ENCODE results near the gene DISP1.
"Not testable (repeated sequence)": the region's sequence is repeated elsewhere in the genome, so short reads cannot be mapped to it uniquely, and the experiment has no call there.

Gene DISP1

DNA sequence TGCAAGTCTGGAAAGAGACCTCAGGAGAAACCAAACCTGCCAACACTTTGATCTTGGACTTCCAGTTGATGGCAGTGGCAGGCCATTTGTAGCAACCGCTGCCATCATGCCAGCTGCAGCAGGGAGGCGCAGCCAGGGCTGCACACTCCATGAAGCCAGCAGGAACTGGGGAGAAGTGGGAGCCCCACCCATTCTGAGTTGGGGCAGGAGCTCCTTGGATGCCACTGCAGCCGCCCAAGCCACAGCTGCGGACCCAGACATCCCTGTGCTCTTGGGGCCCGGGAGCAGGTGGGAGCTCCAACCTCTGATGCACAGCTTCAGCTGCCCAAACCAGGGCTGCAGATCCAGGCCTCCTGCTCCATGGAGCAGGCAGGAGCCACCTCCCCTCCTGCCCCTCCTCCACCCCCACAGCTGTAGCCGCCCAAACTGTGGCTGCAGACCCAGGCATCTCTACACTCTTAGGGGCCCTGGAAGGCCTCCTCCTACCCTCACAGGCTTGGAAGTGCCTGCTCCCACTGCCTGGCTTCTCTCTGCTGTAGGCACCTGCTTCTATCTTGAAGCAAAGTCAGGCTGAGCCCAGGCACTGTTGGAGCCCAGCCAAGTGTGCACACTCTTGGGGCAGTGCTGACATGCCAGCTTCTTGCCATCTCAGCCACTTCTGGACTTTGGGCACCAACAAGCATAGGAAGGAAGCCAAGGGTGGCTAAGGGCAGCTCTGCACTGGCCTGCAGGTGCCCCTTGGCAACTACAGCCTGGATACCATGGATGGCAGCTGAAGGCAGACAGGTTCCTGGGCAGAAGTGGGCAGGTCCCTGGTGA, 20.0 kb upstream of the DISP1 start:
- no peak for DNase-seq (ENCODE audit: low read depth)

DNA sequence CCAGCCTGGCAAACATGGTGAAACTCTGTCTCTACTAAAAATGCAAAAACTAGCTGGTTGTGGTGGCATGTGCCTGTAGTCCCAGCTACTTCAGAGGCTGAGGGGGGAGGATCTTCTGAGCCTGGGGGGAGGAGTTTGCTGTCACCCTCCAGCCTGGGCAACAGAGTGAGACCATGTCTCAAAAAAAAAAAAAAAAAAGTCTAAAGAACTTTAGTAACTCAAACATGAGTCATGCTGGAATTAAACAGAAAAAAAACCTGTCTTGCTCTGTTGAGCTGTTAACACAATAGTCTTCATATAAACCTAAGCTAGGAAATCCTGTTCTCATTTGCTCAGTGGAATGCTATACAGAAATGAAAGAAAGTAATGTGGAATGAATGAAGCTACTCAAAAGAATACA, 16.7 kb upstream of the DISP1 start:
- DNase-seq (ENCODE audit: low read depth) = no peak

DNA sequence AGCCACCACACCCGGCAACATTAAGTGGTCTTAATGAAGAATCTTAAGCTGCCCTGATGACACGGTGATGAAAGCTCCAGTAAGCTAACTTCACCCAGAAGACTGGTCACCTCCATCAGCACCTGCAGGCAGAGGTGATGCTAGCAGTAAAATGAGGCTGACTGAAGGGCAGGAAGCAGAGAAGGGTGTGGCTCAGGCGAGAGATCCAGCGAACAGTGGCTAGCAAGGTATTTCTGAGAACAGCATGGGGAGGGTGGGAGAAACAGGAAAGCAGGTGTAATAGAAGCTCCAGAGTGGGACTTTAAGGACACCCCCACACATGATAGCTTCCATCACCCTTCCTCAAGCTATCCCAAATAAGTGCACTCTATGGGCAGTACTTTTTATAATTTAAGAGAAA, 15.9 kb upstream of the DISP1 start:
- no peak for DNase-seq (ENCODE audit: low read depth)

DNA sequence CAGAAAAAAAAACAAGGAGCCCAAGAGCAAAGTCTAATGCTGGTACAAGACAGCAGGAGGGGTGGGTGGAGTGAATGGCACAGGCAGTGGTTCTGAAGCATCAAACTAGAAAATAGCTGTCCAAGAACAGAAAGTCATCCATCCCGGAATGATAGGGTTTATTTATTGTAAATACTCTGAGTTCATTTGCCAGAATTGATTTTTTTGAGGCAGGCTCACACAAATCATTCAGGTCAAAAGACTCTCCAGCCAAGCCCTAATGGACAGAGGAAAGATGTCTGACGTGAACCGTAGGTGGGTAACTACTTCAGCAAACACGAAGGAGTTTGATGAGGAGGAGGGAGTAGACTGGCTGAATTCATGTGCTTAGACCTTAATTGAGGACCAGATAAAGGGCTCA, 13.8 kb upstream of the DISP1 start:
- no peak for DNase-seq (ENCODE audit: low read depth)

DNA sequence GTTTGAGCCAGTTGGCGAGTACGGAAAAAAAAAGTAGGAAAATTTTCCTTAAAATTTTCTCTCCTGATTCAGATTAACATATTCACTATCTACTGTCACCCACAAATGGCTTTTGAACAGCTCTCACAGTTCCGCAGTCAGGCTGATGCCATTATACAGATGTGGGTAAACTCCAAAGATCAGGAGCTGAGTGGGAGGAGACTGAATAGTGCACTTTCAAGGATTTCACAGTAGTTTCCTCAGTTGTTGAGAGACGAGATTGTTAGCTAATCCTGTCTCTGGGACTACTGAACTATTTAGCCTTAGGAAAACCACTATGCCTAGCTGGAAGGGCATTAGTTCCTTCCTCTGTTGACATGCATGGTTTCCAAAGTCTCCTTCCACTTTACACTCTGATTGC, 3.2 kb upstream of the DISP1 start:
- DNase-seq (ENCODE audit: low read depth) = no peak

DNA sequence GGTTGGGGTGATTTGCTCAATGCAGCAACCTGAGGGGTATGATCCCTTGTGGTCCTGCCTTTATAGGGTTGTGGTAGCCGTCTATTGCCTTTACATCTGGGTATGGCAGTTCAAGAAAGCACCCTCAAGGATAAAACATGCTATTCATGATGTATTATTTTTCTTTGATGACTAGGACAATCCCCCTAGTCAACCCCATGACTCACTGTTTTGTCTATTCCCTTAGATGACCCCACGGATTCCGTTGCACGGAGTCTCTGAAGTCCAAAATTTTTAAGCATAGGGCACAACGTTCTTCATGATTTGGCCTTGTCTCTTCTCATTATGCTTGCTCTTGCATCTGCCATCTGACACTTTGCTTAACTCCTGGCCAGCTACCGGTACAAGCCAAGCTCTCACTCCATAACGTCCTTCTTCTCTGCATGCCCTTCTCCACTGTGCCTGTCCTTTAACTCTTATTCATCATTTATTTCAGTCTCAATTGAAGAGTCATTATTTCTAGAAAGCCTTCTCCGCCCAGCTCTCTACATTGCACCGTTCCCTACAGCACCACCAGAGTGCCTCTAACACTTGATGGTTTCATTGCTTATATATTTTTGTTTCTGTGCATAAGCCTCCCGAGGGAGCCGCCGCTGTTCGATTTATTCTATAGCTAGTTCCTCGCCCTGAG, 838 bp upstream of the DISP1 start:
- no peak for DNase-seq (ENCODE audit: low read depth)

DNA sequence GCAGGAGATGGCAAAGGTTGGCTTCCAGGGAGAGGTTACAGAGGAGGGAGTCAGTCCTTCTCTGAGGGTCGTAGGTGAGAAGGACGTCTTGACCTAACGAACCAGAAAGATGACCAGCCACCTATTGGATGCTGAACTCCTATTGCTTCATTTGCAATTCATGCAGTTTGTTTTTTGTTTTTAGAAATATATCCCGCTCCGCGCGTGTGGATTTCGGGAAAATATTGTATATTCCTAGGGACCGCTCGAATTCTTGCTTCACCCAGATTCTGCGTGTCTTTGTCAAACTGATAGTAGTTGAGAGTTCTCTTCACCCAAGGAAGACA, 564 bp downstream of the DISP1 start:
- no peak for DNase-seq (ENCODE audit: low read depth)

DNA sequence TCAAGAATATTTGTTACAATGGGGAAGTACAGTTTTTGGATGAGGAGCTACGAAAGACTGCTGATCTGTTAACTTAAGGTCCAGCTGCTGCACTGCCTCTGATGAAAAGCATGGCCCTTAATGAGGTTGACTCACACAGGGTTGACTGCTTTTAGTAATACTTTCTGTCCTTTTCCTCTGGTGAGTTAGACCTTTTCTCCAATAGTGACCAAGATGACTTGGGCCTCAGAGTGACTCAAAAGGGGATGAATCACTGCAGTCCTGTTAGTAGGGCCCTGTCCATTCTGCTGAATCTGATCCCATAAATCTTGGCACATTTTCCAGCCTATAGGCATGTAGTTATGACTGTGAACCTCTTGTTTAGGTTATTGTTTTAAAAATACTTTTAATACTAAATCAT, 2.7 kb downstream of the DISP1 start:
- peak; percentile 96 for DNase-seq (ENCODE audit: low read depth)

DNA sequence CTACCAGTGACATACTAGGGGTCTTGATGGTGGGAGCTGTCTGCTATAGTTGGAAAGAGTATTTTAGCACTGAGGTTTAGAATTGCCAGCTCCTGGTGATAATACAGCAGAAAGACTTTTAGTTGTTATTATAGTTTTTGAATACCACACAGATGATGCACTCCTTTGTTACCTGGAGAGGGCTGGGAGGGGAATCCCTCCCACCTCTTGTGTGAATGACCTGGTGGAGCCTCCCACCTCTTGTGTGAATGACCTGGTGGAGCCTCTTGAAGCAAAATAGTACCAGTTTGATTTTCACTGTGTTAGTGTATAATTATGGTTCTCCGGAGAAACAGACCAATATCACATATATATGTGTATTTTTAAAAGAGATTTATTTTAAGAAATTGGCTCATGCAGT, 3.3 kb downstream of the DISP1 start:
- DNase-seq (ENCODE audit: low read depth) = no peak

DNA sequence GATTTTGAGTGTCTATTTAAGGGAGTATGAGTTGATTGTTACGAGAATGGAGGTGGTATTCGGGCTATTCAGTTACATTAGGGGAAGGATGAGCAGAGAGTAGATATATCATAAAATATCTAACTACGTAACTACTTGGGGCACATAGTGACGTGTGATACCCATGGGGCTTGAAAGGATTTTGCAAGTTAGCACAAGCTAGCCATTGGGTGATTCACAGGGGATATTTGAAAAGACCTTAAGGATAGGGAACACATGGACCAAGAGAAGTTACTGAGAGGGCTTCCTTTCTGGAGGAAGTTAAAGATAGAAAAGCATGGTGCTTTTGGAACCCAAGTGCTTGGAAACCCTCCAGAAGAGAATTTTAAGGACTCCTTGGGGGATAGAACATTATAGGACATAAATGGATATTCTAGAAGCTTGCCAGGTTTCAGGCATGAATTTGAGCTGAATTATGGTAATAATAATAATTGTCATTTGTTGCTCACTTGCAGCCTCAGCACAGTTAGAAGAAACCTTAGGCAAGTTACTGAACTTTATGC, 5.4 kb downstream of the DISP1 start:
- no peak for DNase-seq (ENCODE audit: low read depth)

DNA sequence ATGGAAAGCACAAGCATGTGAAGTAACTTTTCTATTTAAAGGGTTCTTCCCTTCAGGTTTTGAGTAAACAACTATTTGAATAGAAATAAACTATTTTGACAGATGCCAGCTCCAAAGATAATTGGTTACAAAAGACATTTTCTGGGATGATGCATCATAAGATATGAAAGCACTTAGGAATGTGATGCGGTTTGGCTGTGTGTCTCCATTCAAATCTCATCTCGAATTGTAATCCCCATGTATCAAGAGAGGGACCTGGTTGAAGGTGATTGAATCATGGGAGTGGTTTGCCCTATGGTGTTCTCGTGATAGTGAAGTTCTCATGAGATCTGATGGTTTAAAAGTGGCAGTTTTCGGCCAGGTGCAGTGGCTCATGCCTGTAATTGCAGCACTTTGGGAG, 6.4 kb downstream of the DISP1 start:
- no peak for DNase-seq (ENCODE audit: low read depth)

DNA sequence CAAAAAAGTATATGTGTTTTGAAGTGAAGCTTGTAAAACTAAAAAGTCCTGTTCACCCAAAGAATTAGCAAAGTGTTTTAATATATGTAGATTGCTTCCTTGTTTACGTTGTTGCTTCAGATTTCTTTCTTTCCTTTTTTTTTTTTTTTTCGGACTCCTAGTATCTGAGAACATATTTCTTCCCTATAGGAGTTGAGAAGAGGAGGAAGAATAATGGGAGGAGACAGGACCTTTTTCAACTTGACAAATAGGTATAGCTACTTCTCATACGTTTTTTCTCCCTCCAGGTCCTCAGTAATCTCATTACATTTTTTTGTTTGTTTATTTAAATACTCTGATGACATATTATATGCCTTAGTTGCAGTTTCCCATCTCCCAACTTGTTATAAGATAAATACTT, 8.9 kb downstream of the DISP1 start:
- no peak for DNase-seq (ENCODE audit: low read depth)

DNA sequence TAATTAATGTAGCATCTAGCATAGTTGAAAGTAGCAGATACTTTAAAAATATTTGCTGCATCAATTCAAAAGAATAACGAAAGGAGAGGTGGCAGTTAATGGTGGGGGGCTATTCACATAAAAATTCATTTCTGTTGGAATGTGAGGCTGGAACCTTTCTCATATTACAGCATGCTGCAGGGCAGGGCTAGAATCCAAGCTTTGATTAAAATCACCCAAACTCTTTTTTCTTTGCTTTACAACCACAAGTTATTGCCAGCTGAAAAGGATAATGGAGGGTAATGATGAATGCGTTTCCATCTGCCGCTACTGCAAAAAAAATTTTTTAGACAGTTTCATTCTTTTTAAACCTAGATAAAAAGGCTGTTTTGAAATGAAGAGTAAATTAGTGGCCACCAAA, 9.8 kb downstream of the DISP1 start:
- no peak for DNase-seq (ENCODE audit: low read depth)

DNA sequence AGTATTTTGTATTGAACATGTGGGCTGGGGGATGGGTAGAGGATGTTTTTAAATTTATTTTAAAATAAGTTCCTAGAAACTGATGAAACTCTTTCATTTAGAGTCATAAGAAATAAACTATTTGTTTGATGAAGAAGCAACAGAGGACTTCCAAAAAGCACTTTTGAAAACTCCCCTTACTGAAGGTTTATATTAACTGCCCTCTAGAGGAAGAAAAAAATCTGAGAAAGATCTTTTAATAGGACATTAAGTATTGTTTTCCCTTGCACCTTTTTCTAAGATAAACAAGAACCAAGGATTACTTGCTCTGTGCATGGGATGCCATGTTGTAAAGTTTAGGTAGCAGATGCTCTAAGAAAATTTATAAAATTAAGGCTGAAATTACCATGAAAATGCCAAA, 14.1 kb downstream of the DISP1 start:
- no peak for DNase-seq (ENCODE audit: low read depth)

DNA sequence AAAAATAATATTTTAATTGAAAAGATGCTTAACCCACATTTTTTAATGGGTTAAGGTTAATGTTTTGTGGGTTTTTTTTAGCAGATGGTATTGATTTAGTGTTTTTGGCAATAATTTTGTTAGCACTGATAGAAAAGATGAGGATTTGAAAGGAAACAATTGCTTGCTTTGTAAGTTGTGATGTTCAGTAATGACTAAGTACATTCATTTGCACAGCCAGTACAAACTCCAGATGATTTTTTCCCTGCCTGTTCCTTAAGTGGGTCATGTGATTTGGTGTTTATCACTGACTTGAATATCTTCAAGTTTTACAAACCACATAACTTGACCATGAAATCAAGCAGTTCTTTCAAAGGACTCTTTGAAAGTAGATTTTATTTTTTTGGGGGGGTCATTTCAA, 15.0 kb downstream of the DISP1 start:
- DNase-seq (ENCODE audit: low read depth) = no peak

DNA sequence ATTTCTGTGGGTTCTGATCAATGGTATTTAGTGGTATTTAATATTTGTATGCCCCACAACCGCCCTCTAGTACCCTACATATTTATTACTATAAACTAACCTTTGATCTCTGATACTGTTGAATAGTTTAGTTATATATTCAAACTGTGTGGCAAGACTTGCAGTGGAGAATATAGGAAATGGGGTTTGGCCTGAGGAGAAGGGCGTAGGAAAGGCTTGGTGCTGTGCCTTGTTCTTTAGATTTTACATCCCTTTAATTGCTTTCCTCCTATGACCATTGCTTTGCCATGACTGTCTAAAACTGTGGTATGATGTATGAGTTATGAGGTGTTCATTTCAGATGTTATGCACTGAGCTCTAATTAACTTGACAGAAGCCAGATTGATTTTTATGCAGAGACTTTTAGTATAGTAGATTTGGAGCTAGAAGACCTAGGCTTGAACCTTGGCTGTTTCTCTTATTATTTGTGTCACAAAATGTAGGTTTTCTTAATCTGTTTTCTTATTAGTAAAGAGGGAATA, 18.6 kb downstream of the DISP1 start:
- no peak for DNase-seq (ENCODE audit: low read depth)

DNA sequence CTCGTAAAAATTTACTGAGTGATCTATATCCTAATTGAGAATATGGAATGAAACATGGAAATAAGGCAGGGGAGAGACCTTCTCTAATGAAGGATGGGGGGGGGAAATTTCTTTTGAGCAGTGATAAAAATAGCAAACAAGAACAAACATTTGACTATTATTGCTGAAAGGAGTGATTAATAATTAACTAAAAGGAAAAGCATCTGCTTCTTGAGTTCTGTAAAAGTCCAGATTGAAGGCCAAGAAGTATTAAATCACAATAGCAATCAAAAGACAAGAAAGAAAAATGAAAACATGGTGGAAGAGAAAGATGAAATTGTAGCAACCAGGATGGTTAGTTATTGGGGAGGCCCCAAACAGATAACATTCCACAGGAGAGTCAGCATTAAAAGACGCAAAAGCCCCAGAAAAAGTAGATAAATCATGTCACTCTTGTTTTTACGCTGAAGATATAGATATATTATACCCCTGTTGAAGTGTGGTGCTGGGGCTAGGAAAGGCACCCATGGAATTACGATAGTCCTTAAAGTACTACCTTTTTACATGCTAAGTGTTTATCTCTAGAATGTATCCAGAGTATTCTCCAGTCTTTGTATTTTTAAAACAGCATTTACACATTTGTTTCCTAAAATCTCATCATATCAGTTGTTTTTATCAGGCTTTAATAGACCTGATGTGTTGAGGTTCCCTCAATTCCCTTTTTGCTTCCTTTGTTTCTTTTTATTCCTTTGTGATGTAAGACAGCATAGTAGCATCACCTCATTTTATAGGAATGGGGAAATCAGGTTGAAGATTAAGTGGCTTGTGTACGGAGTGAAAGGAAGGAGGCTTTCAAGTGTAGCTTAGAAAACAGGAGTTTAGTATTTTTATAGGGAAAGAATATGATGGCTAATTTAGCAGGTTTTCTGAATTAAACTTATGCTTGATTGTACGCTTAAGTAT, 28.9 kb downstream of the DISP1 start:
- no peak for DNase-seq (ENCODE audit: low read depth)

DNA sequence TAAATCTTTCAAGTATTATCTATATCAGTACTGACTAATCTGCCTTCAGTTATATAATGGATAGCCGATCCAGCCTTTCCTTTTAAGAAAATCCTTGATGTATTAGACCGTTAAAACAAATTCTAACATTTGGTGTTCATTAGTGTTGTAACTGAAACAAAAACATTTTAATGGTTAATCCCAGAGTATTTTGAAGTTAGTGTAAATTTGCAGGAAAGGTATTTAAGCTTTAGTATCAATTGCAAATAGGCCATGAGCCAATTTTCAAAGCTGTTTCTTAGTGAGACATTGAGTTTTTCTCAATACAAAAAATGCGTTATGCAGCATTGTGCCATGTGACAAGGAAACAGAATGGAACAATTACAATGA, 29.6 kb downstream of the DISP1 start:
- DNase-seq (ENCODE audit: low read depth) = no peak

DNA sequence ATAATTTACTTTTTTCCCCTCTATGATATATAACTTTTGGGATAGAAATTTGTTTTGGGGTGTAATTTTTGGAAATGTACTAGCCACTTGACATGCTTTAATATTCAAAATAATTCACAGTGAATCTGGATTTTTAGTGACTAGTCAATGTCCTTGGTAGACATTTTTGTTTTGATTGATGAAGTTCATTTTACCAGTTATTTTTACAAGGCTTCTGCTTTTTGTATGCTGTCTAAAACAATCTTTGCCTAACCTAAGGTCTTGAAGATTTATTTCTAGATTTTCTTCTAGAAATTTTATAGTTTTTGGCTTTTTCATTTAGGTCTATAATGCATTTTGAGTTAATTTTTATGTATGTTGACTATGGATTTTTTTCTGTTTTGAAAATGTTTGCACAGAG, 30.9 kb downstream of the DISP1 start:
- no peak for DNase-seq (ENCODE audit: low read depth)

DNA sequence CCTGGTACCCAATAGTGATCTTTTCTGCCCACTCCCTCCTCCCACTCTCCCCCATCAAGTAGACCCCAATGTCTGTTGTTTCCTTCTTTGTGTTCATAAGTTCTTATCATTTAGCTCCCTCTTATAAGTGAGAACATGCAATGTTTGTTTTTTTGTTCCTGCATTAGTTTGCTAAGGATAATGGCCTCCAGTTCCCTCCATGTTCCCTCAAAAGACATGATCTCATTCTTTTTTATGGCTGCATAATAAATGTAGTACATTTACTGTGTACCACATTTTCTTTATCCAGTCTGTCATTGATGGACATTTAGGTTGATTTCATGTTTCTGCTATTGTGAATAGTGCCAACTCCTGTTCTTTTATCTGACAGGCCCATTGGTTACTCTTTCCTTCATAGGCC, 35.7 kb downstream of the DISP1 start:
- not testable (repeated sequence) for DNase-seq (ENCODE audit: low read depth)

DNA sequence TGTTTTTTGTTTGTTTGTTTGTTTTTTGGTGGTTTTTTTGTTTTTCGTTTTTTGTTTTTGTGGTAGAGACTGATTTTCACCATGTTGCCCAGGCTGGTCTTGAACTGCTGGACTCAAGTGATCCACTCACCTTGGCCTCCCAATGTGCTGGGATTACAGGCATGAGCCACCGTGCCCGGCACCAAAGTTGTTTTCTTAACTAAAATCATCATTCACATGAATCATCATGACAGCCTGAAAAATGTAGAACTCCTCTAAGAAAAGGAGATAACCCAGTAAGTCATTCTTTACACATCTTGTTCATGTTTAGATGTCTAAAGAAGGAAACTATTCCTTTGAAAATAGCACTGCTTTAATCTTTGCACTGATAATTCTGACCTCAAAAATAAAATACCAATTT, 37.5 kb downstream of the DISP1 start:
- no peak for DNase-seq (ENCODE audit: low read depth)

DNA sequence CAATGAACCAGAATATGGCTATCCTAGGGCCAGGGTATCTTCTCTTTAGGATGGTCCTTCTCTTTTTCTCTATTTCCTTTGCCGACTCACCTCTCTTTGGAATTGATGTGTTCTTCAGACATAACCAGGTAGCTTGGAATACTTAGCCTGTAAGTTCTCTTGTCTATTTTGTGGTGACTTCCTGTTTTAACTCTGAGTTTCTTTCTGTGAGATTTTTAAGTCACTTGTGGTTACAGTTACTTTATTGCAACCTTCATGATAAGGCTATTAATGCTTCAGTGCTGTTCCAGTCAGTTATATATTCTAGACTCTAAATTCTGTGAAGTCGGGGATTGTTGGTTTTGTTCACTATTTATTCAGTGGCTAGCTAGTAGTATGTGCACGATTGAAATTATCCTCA, 46.2 kb downstream of the DISP1 start:
- DNase-seq (ENCODE audit: low read depth) = no peak
